ENCODE data around the gene CLCN6.

The CLCN6 gene

DNA sequence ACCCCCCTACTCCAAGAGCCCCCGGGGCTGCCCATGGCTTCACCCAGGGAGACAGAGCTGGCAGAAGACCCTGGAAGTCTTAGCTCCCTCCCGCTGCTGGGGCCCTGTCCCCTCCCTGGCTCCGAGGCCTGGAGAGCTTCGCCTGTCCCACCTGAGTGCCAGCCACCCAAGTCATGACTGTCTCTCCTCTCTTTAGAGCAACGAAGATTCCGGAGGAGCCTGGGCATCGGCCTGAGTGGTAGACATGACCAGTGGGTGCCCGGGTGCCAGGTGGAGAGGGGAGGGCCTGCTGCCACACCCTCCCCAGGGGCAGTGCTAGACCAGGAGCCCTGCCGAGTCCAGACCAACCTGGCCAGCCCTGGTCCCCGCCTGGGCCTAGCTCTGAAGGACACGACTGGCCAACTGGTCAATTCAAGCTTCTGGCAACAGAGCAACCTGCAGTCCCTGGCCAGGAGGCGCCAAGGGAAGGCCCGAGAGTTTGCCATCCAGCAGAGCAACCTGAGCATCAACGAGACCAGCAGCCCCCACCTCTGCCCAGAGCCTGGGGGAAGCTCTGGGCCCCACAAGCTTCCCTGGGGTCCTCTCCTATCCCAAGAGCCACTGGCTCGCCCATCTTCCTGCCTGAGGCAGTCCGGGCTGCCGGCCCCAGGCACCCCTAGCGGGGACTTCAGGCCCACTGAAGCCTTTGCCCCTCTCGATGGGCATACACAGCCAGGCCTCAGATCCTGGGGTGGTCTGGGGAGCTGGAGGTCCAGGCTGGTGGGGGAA lies 40.1 kb upstream of the CLCN6 start:
- H3K4me3 ChIP-seq (replicated peaks; ENCODE audit: insufficient read depth, low read length), result no peak overlapping the region
- no peak for DNase-seq (ENCODE audit: low read depth in 1 of 2, low spot score in 1 of 2)
- H3K27ac ChIP-seq (replicated peaks), result no peak overlapping the region
- H3K27me3 ChIP-seq (ENCODE audit: insufficient read depth, poor library complexity, severe bottlenecking), result peaks cover 5% of the 10 kb centered on the region
- no peak for TF ChIP-seq POLR2AphosphoS5 (IDR thresholded peaks at IDR 0.05; ENCODE audit: low read depth)
- TF ChIP-seq, protein P1, sequence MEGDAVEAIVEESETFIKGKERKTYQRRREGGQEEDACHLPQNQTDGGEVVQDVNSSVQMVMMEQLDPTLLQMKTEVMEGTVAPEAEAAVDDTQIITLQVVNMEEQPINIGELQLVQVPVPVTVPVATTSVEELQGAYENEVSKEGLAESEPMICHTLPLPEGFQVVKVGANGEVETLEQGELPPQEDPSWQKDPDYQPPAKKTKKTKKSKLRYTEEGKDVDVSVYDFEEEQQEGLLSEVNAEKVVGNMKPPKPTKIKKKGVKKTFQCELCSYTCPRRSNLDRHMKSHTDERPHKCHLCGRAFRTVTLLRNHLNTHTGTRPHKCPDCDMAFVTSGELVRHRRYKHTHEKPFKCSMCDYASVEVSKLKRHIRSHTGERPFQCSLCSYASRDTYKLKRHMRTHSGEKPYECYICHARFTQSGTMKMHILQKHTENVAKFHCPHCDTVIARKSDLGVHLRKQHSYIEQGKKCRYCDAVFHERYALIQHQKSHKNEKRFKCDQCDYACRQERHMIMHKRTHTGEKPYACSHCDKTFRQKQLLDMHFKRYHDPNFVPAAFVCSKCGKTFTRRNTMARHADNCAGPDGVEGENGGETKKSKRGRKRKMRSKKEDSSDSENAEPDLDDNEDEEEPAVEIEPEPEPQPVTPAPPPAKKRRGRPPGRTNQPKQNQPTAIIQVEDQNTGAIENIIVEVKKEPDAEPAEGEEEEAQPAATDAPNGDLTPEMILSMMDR (IDR thresholded peaks at IDR 0.05; ENCODE audit: insufficient read depth, low read length), result no peak
- TF ChIP-seq SPI1 (IDR thresholded peaks at IDR 0.05; ENCODE audit: borderline replicate concordance, low read depth), result no peak
- TF ChIP-seq REST (IDR thresholded peaks at IDR 0.05; ENCODE audit: insufficient replicate concordance, low read depth), result no peak
- no peak for TF ChIP-seq GABPA (IDR thresholded peaks at IDR 0.05; ENCODE audit: low read depth)

GRCh38 chr1:11766429-11766776 lies 39.6 kb upstream of the CLCN6 start:
- TF ChIP-seq POLR2AphosphoS5 (IDR thresholded peaks at IDR 0.05; ENCODE audit: low read depth) (no peak), REST (IDR thresholded peaks at IDR 0.05; ENCODE audit: insufficient replicate concordance, low read depth) (no peak), SPI1 (IDR thresholded peaks at IDR 0.05; ENCODE audit: borderline replicate concordance, low read depth) (no peak), GABPA (IDR thresholded peaks at IDR 0.05; ENCODE audit: low read depth) (no peak)
- TF ChIP-seq, protein P1 (IDR thresholded peaks at IDR 0.05; ENCODE audit: insufficient read depth, low read length), result no peak
- no peak for DNase-seq (ENCODE audit: low read depth in 1 of 2, low spot score in 1 of 2)
- Histone ChIP-seq H3K27me3 (ENCODE audit: insufficient read depth, poor library complexity, severe bottlenecking) (peaks cover 5% of the 10 kb centered on the region), H3K4me3 (replicated peaks; ENCODE audit: insufficient read depth, low read length) (no peak overlapping the region), H3K27ac (replicated peaks) (no peak overlapping the region)

GRCh38 chr1:11767922-11768704 lies 37.9 kb upstream of the CLCN6 start:
- no peak for TF ChIP-seq SPI1 (IDR thresholded peaks at IDR 0.05; ENCODE audit: borderline replicate concordance, low read depth)
- TF ChIP-seq, protein P1 (IDR thresholded peaks at IDR 0.05; ENCODE audit: insufficient read depth, low read length), result no peak
- no peak for TF ChIP-seq POLR2AphosphoS5 (IDR thresholded peaks at IDR 0.05; ENCODE audit: low read depth)
- no peak for TF ChIP-seq GABPA (IDR thresholded peaks at IDR 0.05; ENCODE audit: low read depth)
- TF ChIP-seq REST (IDR thresholded peaks at IDR 0.05; ENCODE audit: insufficient replicate concordance, low read depth), result no peak
- no peak for DNase-seq (ENCODE audit: low read depth in 1 of 2, low spot score in 1 of 2)
- Histone ChIP-seq H3K4me3 (replicated peaks; ENCODE audit: insufficient read depth, low read length) (no peak overlapping the region), H3K27ac (replicated peaks) (no peak overlapping the region), H3K27me3 (ENCODE audit: insufficient read depth, poor library complexity, severe bottlenecking) (no peaks in the 10 kb centered on the region)

Measured in HL-60 (cell line).